HuH-7.5 (cell line): ENCODE results near the gene COL5A3.
"Not testable (repeated sequence)": the region's sequence is repeated elsewhere in the genome, so short reads cannot be mapped to it uniquely, and the experiment has no call there.

Experiments
- DNase-seq: peaks from one replicate; pipeline ENCODE4 v3.0.0; 2011; ENCODE audit warnings: low spot score

COL5A3 gene

DNA sequence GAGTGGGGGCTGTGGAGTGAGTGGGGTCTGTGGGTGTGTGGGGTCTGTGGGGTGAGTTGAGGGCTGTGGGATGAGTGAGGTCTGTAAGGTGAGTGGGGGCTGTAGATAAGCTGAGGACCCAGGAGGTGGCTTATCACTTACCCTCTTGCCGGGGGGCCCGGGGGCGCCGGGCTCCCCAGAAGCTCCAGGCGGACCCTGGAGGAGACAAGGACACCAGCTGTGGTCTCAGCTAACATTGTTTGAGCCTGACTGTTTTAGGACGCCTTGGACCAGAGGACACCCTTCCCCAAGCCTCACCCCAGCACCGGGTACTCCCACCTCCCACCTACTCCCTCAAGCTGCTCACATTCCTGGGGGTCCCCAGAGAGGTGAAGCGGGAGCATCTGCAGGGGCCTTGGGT lies 39.8 kb downstream of the COL5A3 start:
- no peak for DNase-seq

DNA sequence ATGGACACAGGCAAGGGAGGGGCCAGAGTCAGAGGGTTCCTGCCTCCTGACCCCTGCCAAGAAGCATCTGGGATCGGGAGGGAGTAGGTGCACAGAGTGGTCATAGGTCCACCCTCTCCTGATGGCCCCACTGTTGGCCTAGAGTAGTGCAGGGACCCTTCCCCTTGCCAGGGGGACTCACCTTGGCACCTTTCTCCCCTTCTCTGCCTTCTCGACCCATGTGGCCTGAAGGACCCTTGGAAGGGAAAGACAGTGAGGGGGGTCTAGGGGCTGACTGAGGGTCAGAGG lies 40.7 kb downstream of the COL5A3 start:
- no peak for DNase-seq

DNA sequence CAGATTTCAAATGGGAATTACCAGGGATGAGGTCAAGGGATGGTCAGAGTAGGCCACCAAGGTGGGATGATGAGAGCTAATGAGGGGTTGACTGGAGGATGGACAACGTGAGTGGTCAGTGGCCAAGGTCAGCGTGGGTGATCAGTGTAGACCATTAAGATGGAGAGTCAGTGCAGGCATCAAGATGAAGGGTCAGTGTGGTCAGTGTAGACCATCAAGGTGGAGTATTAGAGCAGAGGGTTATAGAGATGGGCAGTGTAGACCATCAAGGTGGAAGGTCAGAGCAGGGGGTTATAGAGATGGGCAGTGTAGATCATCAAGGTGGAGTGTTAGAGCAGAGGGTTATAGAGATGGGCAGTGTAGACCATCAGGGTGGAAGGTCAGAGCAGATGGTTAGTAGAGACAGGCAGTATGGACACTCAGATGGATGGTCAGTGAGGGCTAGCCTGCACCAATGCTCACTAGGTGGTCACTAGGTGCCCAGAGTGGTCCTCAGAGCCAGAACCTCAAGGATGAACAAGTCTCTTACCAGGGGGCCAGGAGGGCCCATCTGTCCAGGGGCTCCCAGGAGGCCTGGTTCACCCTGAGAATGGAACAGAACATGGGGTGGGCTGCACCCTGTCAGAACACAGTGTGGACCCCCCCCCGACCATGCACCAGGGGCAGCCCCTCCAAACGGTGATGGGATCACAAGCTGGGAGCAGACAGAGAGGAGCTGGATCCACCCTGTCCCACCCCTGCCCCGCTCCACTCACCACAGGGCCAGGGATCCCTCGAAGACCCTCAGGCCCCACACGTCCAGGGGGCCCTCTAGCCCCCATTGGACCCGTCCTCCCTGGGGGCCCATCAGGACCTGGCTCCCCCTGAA lies 41.2 kb downstream of the COL5A3 start:
- DNase-seq, result no peak

DNA sequence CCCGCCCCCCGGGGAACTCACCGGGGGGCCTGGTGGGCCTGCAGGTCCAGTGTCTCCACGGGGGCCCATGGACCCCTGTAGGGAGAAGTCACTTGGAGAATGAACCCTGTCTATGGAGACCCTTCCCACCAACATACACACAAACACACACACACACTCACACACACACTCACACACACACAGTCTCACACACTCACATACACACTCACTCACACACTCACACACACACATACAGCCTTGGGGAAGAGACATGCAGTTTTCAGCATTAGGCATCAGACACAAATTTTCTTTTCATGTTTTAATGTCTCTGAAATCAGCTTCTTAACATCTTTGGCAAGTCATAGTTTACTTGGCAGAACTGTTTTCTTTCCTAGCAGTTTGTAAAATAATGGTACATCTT lies 43.0 kb downstream of the COL5A3 start:
- DNase-seq, result no peak

DNA sequence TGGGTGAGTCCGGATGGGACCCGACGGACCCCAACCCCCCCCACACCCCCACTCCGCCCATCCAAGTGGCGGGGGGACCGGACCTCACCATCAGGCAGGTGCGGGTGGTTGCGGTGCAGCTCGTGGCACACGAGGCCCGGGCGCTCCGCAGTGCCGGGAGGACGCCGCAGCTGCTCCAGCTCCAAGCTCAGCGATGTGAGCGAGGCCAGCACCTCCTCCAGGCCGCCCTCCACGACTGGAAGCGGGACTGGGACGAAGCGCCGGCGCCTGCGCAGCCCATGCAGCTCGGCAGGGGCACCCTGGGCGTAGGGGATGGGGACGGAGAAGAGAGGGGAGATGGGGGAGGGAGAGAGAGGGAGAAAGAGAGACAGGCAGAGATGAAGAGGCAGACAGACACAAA lies 43.9 kb downstream of the COL5A3 start:
- no peak for DNase-seq

DNA sequence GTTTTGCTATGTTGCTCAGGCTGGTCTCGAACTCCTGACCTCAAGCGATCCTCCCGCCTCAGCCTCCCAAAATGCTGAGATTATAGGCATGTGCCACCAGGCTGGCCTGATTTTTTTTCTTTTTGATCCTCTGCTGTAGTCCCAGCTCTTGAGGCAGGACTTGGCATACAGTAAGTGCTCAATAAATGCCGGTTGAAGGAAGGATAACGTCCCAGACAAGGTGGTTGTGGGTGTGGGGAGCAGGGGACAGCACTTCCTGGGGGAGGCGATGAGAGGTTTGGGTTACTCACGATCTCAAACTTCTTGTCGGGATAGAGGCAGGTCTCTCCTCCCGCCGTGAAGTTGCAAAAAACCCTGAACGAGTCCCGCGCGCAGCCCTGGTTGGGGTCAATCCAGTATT lies 44.3 kb downstream of the COL5A3 start:
- DNase-seq, result no peak

DNA sequence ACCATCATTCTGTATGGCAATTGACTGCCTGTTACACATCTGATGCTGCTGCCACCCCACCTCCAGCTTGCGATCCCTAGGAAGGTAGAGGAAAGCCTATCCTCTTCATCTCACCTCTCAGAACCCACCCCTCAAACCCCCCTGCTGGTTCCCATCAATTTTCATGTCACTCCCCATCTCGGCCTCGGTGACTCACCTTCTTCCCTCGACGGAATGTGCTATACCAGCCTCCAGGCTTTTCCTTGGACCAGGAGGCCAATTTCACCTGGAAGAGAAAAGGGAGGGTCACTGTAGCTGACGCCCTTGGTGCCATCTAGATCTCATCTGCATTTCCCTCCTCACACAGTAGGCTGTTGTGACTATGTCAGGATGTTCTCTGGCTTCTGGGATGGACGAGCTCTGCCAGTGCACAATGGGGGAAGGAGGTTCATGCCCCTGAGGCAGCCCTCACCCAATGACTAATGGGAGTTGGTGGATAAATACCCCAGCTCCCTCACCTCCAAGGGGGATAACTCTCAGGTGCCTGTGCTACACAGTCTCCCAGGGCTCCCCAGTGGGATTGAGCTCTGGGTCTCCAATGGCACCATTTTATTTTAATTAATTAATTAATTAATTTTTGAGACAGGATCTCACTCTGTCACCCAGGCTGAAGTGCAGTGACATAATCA lies 47.5 kb downstream of the COL5A3 start:
- DNase-seq, result no peak

DNA sequence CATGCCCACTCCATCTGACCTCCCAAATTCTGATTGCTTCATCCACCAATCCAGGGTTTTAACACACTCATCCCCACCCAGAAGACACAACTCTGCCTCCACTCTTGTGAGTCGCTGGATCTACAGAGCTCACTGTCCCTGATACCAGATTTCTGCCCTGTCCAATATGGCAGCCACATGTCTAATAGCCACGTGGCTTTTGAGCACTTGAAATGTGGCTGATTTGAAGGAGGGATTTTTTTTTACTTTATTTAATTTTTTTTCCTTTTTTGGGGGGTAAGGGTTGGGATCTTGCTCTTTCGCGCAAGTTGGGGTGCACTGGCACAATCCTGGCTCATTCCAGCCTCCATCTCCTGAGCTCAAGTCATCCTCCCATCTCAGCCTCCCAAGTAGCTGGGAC lies 49.2 kb downstream of the COL5A3 start:
- no peak for DNase-seq

DNA sequence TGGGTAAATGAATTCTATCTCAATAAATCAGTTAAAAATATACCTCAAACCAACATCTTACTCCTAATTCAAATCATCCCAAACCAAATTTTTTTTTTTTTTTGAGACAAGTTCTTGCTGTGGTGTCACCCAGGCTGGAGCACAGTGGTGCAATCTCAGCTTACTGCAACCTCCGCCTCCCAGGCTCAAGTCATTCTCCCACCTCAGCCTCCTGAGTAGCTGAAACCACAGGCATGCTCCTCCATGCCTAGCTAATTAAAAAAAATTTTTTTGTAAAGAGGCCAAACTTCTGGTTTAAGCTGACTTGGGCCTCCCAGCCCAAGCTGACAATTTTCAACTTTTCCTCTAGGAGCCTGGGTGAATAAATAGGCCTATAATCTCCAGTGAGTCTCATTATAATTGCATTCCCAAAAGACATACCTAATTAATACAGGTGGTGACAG lies 51.9 kb downstream of the COL5A3 start:
- DNase-seq, result no peak

DNA sequence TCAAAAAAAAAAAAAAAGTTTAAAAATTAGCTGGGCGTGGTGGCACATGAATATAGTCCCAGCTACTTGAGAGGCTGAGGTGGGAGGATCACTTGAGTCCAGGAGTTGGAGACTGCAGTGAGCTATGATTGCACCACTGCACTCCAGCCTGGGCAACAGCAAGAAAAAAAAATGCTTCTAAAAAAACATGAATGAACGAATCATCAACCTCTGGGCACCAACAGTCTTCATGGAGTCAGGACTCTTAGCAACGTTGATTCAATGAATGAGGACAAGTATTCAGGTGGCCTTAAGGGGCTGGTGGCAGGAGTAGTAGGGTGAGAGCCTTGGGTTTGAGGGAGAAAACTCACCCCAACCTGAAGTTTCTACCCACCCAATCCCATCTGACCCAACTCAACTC lies 53.3 kb downstream of the COL5A3 start:
- DNase-seq, result no peak

DNA sequence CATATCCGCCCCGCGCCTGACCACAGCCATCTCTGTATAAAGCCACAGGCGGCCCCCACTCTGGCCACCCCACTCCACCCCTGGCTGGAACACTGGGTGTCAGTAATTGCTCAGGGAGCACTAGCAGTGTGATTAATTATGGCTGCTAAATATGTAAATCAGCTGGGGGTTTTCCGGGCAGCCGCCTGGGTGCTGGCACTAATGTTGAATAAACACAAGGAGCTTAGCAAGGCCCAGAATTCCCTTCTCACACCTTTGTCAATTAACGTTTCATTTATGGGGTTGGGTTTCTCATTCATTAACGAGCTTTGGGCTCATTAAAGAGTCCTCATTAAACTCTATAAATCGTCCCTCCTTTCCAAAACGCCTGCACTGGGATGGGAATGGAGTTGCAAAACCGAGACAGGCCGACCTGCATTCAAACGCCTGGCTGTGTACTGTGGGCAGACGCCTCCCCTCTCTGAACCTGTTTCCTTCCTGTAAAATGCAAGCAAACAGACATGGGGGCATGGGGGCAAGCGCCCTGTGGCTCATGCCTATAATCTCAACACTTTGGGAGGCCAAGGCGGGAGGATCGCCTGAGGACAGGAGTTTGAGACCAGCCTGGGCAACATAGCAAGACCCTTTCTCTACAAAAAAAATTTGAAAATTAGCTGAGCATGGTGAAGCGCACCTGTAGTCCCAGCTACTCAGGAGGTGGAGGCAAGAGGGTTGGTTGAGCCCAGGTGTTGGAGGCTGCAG lies 56.3 kb downstream of the COL5A3 start:
- DNase-seq, result no peak

DNA sequence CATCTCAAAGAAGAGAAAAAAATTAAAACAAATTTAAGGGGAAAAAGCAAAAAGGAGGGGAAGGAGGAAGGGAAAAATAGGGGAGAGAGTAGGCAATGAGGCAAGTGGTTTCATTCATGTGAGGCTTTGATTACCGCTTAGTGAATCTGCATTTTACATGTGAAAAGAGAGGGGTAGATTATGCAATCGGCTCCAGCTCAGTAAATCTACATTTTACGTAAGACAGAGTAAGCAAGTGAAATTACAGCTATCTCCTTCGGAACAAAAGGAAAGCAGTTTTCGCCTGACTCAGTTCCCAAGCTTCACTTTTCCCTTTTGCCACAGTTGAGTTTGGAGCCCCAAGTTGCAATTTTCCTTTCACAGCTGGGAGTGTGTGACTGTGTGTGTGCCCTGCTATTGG lies 58.0 kb downstream of the COL5A3 start:
- no peak for DNase-seq

DNA sequence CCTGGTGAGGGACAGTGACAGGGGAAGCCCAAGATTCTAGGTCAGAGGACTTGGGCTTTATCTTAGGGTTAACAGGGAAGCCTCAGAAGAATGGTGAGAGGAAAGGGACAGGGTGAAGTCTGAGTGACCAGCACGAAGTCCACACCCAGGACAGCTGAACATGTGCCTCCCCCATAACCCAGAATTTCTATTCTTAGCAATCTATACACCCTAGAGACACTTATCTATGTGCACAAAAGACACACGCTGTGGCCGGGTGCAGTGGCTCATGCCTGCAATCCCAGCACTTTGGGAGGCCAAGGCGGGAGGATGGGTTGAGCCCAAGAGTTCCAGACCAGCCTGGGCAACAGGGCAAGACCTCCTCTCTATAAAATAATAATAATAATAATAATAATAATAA lies 62.9 kb downstream of the COL5A3 start:
- DNase-seq, result no peak

DNA sequence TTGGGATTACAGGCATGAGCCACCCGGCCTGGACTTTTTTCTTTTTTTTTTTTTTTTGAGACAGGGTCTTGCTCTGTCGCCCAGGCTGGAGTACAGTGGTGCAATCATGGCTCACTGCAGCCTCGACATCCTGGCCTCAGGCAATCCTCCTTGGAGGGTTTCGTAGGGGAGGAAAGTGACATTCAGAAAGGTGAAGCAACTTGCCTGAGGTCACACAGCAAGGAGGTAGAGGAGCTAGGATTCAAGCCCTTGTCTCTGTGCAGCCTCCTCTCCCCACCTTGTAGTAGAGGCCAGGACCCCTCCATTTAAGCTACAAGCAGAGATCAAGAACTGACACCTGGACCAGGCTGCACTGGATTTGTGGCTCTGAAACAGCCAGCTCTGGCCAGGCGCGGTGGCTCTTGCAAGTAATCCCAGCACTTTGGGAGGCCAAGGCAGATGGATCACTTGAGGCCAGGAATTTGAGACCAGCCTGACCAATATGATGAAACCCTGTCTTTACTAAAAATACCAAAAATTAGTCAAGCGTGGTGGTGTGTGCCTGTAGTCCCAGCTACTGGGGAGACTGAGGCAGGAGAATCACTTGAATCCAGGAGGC lies 63.7 kb downstream of the COL5A3 start:
- DNase-seq, result not testable (repeated sequence)

DNA sequence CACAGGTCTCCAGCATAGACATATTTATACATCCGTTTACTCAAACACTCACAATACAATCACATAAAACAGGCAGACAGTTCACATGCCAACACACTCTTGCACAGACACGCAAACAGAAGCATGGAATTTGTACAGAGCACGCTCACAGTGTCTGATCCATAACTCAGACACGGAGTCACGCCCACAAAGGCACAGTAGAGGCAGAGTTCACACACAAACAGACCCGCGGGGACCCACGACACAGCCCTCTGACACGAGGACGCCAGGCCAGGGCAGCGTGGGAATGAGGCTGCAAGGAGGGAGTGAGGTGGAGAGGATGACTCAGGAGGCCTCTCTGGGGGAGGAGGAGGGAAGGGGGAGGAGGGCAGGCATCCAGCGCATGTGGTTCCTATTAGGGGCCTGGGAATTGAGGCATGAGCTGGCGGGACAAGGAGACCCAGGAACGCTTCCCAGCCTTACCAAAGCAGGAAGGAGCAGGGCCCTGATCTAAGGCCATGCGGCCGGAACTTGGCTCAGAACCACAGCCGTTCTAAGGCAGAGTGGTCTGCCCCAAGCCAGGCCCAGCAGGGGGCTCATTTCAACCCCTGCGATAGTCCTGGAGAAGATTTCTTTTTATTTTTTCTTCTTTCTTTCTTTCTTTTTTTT lies 64.9 kb downstream of the COL5A3 start:
- no peak for DNase-seq

DNA sequence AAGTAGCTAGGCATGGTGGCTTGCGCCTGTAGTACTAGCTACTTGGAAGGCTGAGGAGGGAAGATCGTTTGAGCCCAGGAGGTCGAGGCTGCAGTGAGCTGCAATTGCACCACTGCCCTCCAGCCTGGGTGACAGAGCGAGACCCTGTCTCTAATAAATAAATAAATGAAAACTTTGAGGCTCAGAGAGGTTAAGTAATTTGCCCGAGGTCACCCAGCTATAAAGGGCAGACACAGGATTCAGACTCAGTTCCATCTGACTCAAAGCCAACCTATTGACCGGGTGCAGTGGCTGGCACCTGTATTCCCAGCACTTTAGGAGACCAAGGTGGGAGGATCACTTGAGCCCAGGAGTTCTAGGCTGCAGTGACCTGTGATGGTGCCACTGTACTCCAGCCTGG lies 66.6 kb downstream of the COL5A3 start:
- DNase-seq, result no peak

DNA sequence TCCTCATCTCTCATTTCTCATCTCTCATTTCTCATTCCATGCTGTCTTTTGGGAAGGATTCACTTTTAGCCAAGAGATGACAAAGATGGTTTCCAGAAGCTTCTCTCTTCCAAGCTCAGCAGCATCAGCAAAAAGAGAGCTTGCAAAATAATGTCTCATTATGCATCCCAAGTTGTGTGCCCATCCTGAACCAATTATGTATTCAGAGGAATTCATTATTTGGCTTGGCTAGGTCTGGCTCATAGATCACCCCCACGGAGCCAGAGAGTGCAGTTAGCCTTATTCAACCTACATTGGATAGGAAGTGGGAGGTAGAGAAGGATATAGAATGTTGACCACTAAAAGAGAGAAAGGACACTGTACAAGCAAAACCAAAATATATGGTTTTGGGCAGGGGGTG lies 68.6 kb downstream of the COL5A3 start:
- DNase-seq, result no peak

DNA sequence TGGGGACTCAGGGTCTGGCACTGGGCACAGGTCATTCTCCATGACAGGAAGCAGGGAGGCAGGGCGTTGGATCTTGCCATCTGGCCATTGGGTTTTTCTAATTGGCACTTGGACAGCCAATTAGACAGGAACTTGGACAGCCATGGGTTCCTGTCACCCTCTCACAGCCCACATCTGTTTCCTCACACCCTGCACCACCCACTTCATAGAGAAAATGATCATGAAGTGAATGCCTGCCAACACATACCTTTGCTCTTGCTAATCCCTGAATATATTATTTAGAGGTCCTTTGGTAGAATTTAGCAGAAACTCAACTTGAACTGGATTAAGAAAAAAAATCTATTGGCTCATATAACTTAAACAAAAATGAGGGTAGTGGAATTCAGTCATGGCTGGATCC lies 69.1 kb downstream of the COL5A3 start:
- DNase-seq, result no peak

DNA sequence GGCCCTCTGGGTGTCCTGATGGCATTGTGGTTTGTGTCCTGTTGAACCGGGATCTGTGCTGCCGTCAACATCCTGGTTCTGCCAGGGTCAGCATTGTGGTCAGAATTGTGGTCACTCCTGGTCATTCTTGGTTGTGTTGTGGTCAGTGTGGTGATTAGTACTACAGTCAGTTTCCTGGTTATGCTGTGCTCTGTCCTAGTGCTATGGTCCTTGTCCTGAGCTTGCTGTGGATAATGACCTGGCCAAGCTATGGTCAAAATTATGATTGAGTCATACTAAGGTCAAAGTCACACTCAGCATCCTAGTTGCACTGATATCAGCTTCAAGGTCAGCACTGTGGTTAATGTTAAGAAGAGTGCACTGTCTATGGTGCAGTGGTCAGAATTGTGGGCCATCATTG lies 69.5 kb downstream of the COL5A3 start:
- DNase-seq, result no peak

DNA sequence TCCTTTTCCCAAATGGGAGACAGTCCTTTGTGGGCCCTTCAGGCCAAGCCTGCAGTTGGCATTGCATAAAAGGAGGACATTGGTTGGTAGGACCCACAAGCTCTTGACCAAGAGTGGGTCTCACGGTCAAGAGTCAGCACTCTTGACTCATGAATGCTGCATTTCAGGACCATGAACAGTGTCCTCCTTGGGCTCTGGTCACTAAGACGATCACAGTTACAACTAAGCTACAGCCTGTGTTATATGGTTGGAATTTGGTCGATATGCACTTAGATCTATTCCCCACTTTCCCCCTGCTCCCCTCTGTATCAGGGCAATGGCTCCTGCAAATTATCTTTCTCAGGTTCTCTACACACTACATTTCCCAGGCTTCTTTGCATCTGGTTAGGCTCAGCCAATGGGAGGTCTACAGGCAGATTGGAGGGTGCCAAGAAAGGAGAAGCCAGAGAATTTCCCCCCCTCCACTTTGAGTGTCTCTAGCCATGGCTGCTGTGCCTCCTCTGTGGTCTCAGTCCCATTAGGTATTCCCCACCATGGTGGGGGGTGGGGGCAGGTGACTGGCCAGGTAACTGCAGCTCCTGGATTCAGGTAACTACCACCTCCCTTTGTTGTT lies 70.9 kb downstream of the COL5A3 start:
- DNase-seq, result no peak

DNA sequence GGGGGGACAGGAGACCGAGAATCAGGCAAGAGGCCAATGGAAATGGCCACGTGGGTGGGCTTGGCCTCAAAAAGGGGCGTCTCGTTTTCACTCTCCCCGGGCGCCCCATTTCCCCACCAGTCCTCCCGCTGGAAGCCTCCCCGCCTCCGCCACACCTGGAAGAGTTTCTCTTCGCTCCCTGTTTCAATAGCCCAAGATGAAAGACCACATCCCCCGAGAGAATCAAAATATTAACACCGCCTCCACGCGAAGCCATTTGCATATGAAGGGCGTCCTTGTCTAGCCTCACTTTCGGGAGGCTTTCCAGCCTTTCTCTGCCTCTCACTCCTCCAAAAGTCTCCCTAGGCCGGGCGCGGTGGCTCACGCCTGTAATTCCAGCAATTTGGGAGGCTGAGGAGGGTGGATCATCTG lies 73.3 kb downstream of the COL5A3 start:
- no peak for DNase-seq
